Ovary (tissue), 9 donors: Measurements from ENCODE around the gene CCIN. TPM values are rescaled to one million over a fixed set of nuclear protein-coding genes. Genes with fewer than 3 reads are reported as not detected.

ENCODE experiments used
- DNase-seq, 5 donors: peaks; one replicate each; pipeline ENCODE4 v3.0.0-alpha.2; 2019 to 2020
- H3K27ac ChIP-seq, 2 donors: fragments of 200-600 bp; one replicate each; pipeline versions ENCODE4 v1.5.1 to v1.8.0; 2019 to 2022
- H3K27me3 ChIP-seq: fragments of 200-600 bp; one replicate; pipeline ENCODE4 v1.8.0; 2022
- H3K36me3 ChIP-seq: fragments of 200-600 bp; sonication (generic); one replicate; pipeline ENCODE4 v1.5.1; 2019
- H3K4me1 ChIP-seq: one replicate; pipeline ENCODE4 v1.8.1; 2013; ENCODE audit warnings: mild to moderate bottlenecking, moderate library complexity; ENCODE audit not compliant: insufficient read depth
- H3K4me3 ChIP-seq: fragments of 200-600 bp; sonication (generic); one replicate; pipeline ENCODE4 v1.5.1; 2017
- H3K9me3 ChIP-seq, 2 donors: fragments of 200-600 bp in 1 of 2; sonication (generic) in 1 of 2; one replicate each; pipeline versions ENCODE4 v1.5.1 to v1.8.1; 2013 to 2019; ENCODE audit warnings: mild to moderate bottlenecking in 1 of 2, moderate library complexity in 1 of 2
- CTCF ChIP-seq, 3 donors: fragments of 450-650 bp in 2 of 3; fragments of 200-600 bp in 1 of 3; IDR thresholded peaks; one replicate each; pipeline versions ENCODE4 v1.5.1 to v1.8.0; 2016 to 2022; ENCODE audit warnings: antibody characterized with exemption in 3 of 3, mild to moderate bottlenecking in 1 of 3
- EP300 ChIP-seq: sonication (generic); formaldehyde crosslinking; IDR thresholded peaks from one replicate; pipeline ENCODE4 v1.6.1; 2017; ENCODE audit warnings: antibody characterized with exemption
- POLR2A ChIP-seq: fragments of 450-650 bp; IDR thresholded peaks from one replicate; pipeline ENCODE4 v1.6.1; 2017; ENCODE audit warnings: antibody characterized with exemption, mild to moderate bottlenecking, moderate library complexity
- WGBS, 3 donors: extraction: QIAGEN DNeasy Blood & Tissue Kit in 1 of 3; methylation state at CpG; one replicate each; pipeline versions ENCODE4 v1.1.5 to v1.1.7; 2013 to 2017; 5-methylcytosine and 5-hydroxymethylcytosine counted together
- intact Hi-C, 4 donors: fragments of 100-400 bp; cut with DNase I; formaldehyde crosslinking; loops; one replicate each; pipeline versions ENCODE4 v1.11.0 to v1.15.1; 2022 to 2023
- polyA plus RNA-seq, 2 donors: library from polyadenylated mRNA; stranded (reverse); fragments of 200-250 nt in 1 of 2; fragments of 350-450 nt in 1 of 2; fragmentation: Illumina TruSeq in 1 of 2; extraction: RNeasy Lipid Tissue Mini Kit (QIAGEN cat#74804) in 1 of 2; gene quantifications; one replicate each; pipeline ENCODE4 v1.2.3, GENCODE V29; 2013 to 2014
- total RNA-seq, 7 donors: library from RNA; depleted of rRNA in 2 of 7; stranded (reverse); fragments of >200 nt in 2 of 7; fragmentation: NEBNext Ultra II Directional in 3 of 7; extraction: Animal tissue kit (Norgen Biotek cat#: 25700) in 3 of 7; gene quantifications; one replicate each; pipeline versions ENCODE4 v1.1.0 to v1.2.4, GENCODE V29; 2016 to 2023
- donor health status: DM: no; HTN: no; CAD: no; lungs with moderate emphysema.
- donor health status: DM: no; HTN: no; CAD: no.
- donor health status: Bipolar disorder and iron deficiency.
- donor health status: DM: yes; HTN: yes; CAD: no.
- donor health status: DM: no; HTN: no; CAD: no.
- donor health status: DM: yes; HTN: yes; CAD: no.

The CCIN gene
- total and polyA plus RNA-seq, 9 donors: 0.15 to 0.33 (median 0.28) TPM; not detected in 5

GRCh38 chr9:36147441-36148175 is 21.6 kb upstream of the CCIN start:
- TF ChIP-seq POLR2A (no peak), CTCF (IDR thresholded peaks at IDR 0.05) (no peak), EP300 (no peak)
- no peaks in the 10 kb centered on the region for H3K36me3 ChIP-seq
- peaks cover 14% of the 10 kb centered on the region for H3K4me1 ChIP-seq
- H3K9me3 ChIP-seq: no peaks in the 10 kb centered on the region
- H3K4me3 ChIP-seq: no peak overlapping the region
- no peaks in the 10 kb centered on the region for H3K27me3 ChIP-seq
- no peak overlapping the region for H3K27ac ChIP-seq
- no peak for DNase-seq
- intact Hi-C loops: no loop called here
- WGBS, 3 donors: 93 to 94% (median 94%) methylated on average over 14 of the region's 14 CpGs

- intact Hi-C loops: no loop called here
- 24 to 27% (median 26%) methylated on average over 14 of the region's 14 CpGs for WGBS, 3 donors
- H3K27ac ChIP-seq: peak overlapping the region; percentile 41 to 59
- H3K4me3 ChIP-seq: no peak overlapping the region
- H3K4me1 ChIP-seq: peaks cover 10% of the 10 kb centered on the region
- peak; percentile 98 to 99 (median 98) for DNase-seq
- H3K27me3 ChIP-seq: no peaks in the 10 kb centered on the region
- TF ChIP-seq CTCF (IDR thresholded peaks at IDR 0.05) (no peak), POLR2A (no peak), EP300 (no peak)
- no peaks in the 10 kb centered on the region for H3K36me3 ChIP-seq
- no peaks in the 10 kb centered on the region for H3K9me3 ChIP-seq
Observed at GRCh38 chr9:36148311-36149051, 20.7 kb upstream of the CCIN start.

- H3K9me3 ChIP-seq: no peaks in the 10 kb centered on the region
- no peaks in the 10 kb centered on the region for H3K27me3 ChIP-seq
- intact Hi-C loops: no loop called here
- peaks cover 10% of the 10 kb centered on the region for H3K4me1 ChIP-seq
- no peak for TF ChIP-seq EP300
- no peak overlapping the region for H3K4me3 ChIP-seq
- no peaks in the 10 kb centered on the region for H3K36me3 ChIP-seq
- 31 to 42% (median 34%) methylated on average over 4 of the region's 4 CpGs for WGBS, 3 donors
- DNase-seq: peak in 3 of 5 donors; percentile 28 to 43 (median 40)
- H3K27ac ChIP-seq: peak overlapping the region in 1 of 2 donors; percentile 59
Observed at GRCh38 chr9:36149197-36149596, 20.0 kb upstream of the CCIN start.

GRCh38 chr9:36150574-36151315 is 18.4 kb upstream of the CCIN start:
- H3K27ac ChIP-seq: no peak overlapping the region
- intact Hi-C loops: no loop called here

More at GRCh38 chr9:36150574-36151315, 18.4 kb upstream of the CCIN start:
- Histone ChIP-seq H3K4me3 (no peak overlapping the region), H3K27me3 (no peaks in the 10 kb centered on the region), H3K4me1 (peaks cover 10% of the 10 kb centered on the region), H3K36me3 (no peaks in the 10 kb centered on the region), H3K9me3 (no peaks in the 10 kb centered on the region)
- TF ChIP-seq CTCF (IDR thresholded peaks at IDR 0.05): no peak
- TF ChIP-seq EP300: no peak
- no peak for TF ChIP-seq POLR2A
- DNase-seq: peak in 2 of 5 donors; percentile 31 to 33
- 22 to 30% (median 22%) methylated on average over 4 of the region's 4 CpGs for WGBS, 3 donors
